Liver (tissue), 3 donors: ENCODE data around the gene LRRC45.

Experiments
- CTCF ChIP-seq: fragments of 150-350 bp; IDR thresholded peaks from 2 replicates; pipeline ENCODE4 v1.5.1; 2017; ENCODE audit warnings: improper control_type of control experiment, low read depth, low read length; ENCODE audit not compliant: missing input control
- EGR1 ChIP-seq, 2 donors: IDR thresholded peaks; 2 replicates each; pipeline ENCODE4 v1.6.1; 2016 to 2018; ENCODE audit warnings: antibody characterized with exemption in 2 of 2, low read depth in 2 of 2
- FOXA1 ChIP-seq: IDR thresholded peaks from 2 replicates; pipeline ENCODE4 v1.6.1; 2016; ENCODE audit warnings: antibody characterized with exemption
- FOXA2 ChIP-seq: IDR thresholded peaks from 2 replicates; pipeline ENCODE4 v1.6.1; 2016; ENCODE audit warnings: antibody characterized with exemption
- GABPA ChIP-seq, 2 donors: IDR thresholded peaks in 1 of 2; conservative IDR thresholded peaks in 1 of 2; 2 replicates each; pipeline ENCODE4 v1.6.1; 2016; ENCODE audit warnings: antibody characterized with exemption in 2 of 2, mild to moderate bottlenecking in 1 of 2, moderate library complexity in 1 of 2
- HNF4G ChIP-seq: IDR thresholded peaks from 2 replicates; pipeline ENCODE4 v1.6.1; 2016; ENCODE audit warnings: antibody characterized with exemption
- JUND ChIP-seq, 2 donors: IDR thresholded peaks; 2 replicates each; pipeline ENCODE4 v1.6.1; 2016; ENCODE audit warnings: antibody characterized with exemption in 2 of 2
- RAD21 ChIP-seq, 2 donors: IDR thresholded peaks; 2 replicates each; pipeline ENCODE4 v1.6.1; 2016; ENCODE audit warnings: antibody characterized with exemption in 2 of 2, mild to moderate bottlenecking in 2 of 2
- REST ChIP-seq: IDR thresholded peaks from 2 replicates; pipeline ENCODE4 v1.6.1; 2016; ENCODE audit warnings: antibody characterized with exemption, mild to moderate bottlenecking
- YY1 ChIP-seq: IDR thresholded peaks from 2 replicates; pipeline ENCODE4 v1.6.1; 2016; ENCODE audit warnings: antibody characterized with exemption, mild to moderate bottlenecking
- donor health status: healthy.
- donor health status: healthy.

- TF ChIP-seq CTCF (no peak), YY1 (no peak), RAD21 (IDR thresholded peaks at IDR 0.05) (no peak), REST (no peak), EGR1 (IDR thresholded peaks at IDR 0.05; ENCODE audit: low read depth in 2 of 2) (no peak), HNF4G (no peak), FOXA1 (no peak), JUND (IDR thresholded peaks at IDR 0.05) (no peak), FOXA2 (no peak), GABPA (IDR thresholded peaks at IDR 0.05 in 1 of 2, conservative IDR thresholded peaks at IDR 0.05 in 1 of 2) (no peak)
These were observed 9.3 kb upstream of the LRRC45 start for GRCh38 chr17:82013772-82014321.
